ENCODE results near the gene PLXDC2. TPM values are rescaled to one million over a fixed set of nuclear protein-coding genes. Genes with fewer than 3 reads are reported as not detected.

PLXDC2 gene
- polyA plus RNA-seq, 1 donor from 2014 or later = 0.18 TPM

GRCh38 chr10:20108021-20108420 lies 291.8 kb downstream of the PLXDC2 start:
- Mint-ChIP-seq H3K27me3 (no peaks in the 10 kb centered on the region), H3K4me3 (no peak overlapping the region), H3K27ac (no peak overlapping the region)

GRCh38 chr10:20109613-20110012 lies 293.4 kb downstream of the PLXDC2 start:
- peaks cover 0 to 10% (median 1%) of the 10 kb centered on the region in 3 donors for H3K9me3 Mint-ChIP-seq
- no peak overlapping the region for H3K4me3 Mint-ChIP-seq
- no peaks in the 10 kb centered on the region for H3K27me3 Mint-ChIP-seq
- no peaks in the 10 kb centered on the region for H3K4me1 Mint-ChIP-seq
- no peak overlapping the region for H3K27ac Mint-ChIP-seq
- no peaks in the 10 kb centered on the region for H3K36me3 Mint-ChIP-seq

More at GRCh38 chr10:20108021-20108420, 291.8 kb downstream of the PLXDC2 start:
- Mint-ChIP-seq H3K36me3 (no peaks in the 10 kb centered on the region), H3K4me1 (no peaks in the 10 kb centered on the region), H3K9me3 (peaks cover 0 to 1% (median under 1%) of the 10 kb centered on the region in 3 donors)

GRCh38 chr10:20110125-20111100 lies 294.2 kb downstream of the PLXDC2 start:
- H3K36me3 Mint-ChIP-seq = no peaks in the 10 kb centered on the region
- no peak overlapping the region for H3K4me3 Mint-ChIP-seq
- peaks cover 1 to 13% (median 2%) of the 10 kb centered on the region in 3 donors for H3K9me3 Mint-ChIP-seq
- no peak overlapping the region for H3K27ac Mint-ChIP-seq
- no peaks in the 10 kb centered on the region for H3K4me1 Mint-ChIP-seq
- H3K27me3 Mint-ChIP-seq = no peaks in the 10 kb centered on the region

DNA sequence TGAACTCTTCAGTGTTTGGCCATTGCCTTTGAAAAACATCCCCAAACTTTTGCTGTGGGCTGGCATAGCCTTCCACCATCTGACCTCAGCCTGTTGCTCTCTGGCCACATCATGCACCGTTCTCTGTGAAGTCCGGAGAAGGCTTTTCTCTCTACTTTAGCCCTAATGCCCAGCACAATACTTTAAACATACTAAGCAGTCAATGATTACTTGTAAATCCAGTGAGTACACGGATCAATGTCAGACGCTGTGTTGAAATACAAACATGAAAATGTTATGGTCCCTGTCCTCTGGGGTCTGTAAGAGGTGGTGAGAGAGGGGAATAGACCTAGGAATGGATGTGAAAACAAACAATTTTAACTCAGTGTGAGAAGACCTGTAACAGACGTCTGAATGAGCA lies 297.9 kb downstream of the PLXDC2 start:
- no peak overlapping the region for H3K4me3 Mint-ChIP-seq
- H3K9me3 Mint-ChIP-seq = peaks cover 0 to 14% (median 2%) of the 10 kb centered on the region in 3 donors
- no peak overlapping the region for H3K27ac Mint-ChIP-seq
- H3K36me3 Mint-ChIP-seq = no peaks in the 10 kb centered on the region
- no peaks in the 10 kb centered on the region for H3K4me1 Mint-ChIP-seq
- no peaks in the 10 kb centered on the region for H3K27me3 Mint-ChIP-seq

DNA sequence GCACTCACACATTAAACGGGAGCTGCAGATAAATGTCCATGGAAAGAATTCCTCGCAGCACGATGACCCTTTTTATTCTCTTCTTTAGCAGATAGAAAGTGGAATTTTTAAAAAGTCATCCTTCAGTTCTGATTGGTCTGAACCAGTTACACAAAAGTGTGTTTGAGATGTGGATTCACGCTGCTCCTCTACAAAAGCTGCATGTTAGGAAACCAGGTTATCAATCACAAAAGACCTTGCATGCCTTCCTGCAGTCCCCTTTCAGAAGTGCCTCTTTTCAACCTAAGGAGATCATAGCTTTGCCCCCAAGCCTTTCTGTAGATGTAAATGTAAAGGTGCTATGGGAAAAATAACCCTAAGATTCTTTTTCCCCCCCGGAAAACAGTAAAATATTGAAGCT lies 299.7 kb downstream of the PLXDC2 start:
- H3K9me3 Mint-ChIP-seq = peaks cover 0 to 14% (median 2%) of the 10 kb centered on the region in 3 donors
- no peak overlapping the region for H3K27ac Mint-ChIP-seq
- no peaks in the 10 kb centered on the region for H3K4me1 Mint-ChIP-seq
- no peak overlapping the region for H3K4me3 Mint-ChIP-seq
- no peaks in the 10 kb centered on the region for H3K27me3 Mint-ChIP-seq
- H3K36me3 Mint-ChIP-seq = no peaks in the 10 kb centered on the region

GRCh38 chr10:20117471-20117870 lies 301.2 kb downstream of the PLXDC2 start:
- no peaks in the 10 kb centered on the region for H3K4me1 Mint-ChIP-seq

GRCh38 chr10:20118119-20118518 lies 301.9 kb downstream of the PLXDC2 start:
- H3K4me3 Mint-ChIP-seq = no peak overlapping the region
- no peaks in the 10 kb centered on the region for H3K36me3 Mint-ChIP-seq
- H3K9me3 Mint-ChIP-seq = peaks cover 2 to 12% (median 2%) of the 10 kb centered on the region in 3 donors
- H3K4me1 Mint-ChIP-seq = no peaks in the 10 kb centered on the region
- no peak overlapping the region for H3K27ac Mint-ChIP-seq
- no peaks in the 10 kb centered on the region for H3K27me3 Mint-ChIP-seq

More at GRCh38 chr10:20117471-20117870, 301.2 kb downstream of the PLXDC2 start:
- Mint-ChIP-seq H3K27me3 (no peaks in the 10 kb centered on the region), H3K4me3 (no peak overlapping the region), H3K27ac (no peak overlapping the region), H3K36me3 (no peaks in the 10 kb centered on the region), H3K9me3 (peaks cover 2 to 14% (median 2%) of the 10 kb centered on the region in 3 donors)

DNA sequence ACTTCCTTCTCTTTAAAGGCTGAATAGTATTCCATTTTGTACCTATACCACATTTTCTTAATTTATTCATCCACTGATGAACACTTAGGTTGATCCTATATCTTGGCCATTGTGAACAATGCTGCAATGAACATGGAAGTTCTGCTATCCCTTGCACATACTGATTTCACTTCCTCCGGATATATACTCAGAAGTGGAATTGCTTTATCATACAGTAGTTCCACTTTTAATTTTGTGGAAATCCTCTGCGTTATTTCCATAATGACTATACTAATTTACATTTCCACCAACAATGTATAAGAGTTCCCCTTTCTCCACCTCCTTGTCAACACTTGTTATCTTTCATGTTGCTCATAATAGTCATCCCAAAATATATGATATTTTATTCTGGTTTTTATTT lies 312.6 kb downstream of the PLXDC2 start:
- Mint-ChIP-seq H3K4me1 (no peaks in the 10 kb centered on the region), H3K27ac (no peak overlapping the region), H3K9me3 (peaks cover 6 to 29% (median 7%) of the 10 kb centered on the region in 3 donors), H3K4me3 (no peak overlapping the region), H3K36me3 (peaks cover 1% of the 10 kb centered on the region), H3K27me3 (no peaks in the 10 kb centered on the region)

GRCh38 chr10:20132816-20133215 lies 316.6 kb downstream of the PLXDC2 start:
- Mint-ChIP-seq H3K9me3 (peaks cover 9 to 35% (median 13%) of the 10 kb centered on the region in 3 donors), H3K27ac (no peak overlapping the region), H3K27me3 (no peaks in the 10 kb centered on the region), H3K4me1 (no peaks in the 10 kb centered on the region), H3K36me3 (peaks cover 1% of the 10 kb centered on the region), H3K4me3 (no peak overlapping the region)

GRCh38 chr10:20133669-20134189 lies 317.5 kb downstream of the PLXDC2 start:
- peaks cover 9 to 28% (median 13%) of the 10 kb centered on the region in 3 donors for H3K9me3 Mint-ChIP-seq
- no peaks in the 10 kb centered on the region for H3K4me1 Mint-ChIP-seq
- H3K36me3 Mint-ChIP-seq = peaks cover 1% of the 10 kb centered on the region
- H3K27ac Mint-ChIP-seq = no peak overlapping the region
- no peak overlapping the region for H3K4me3 Mint-ChIP-seq
- no peaks in the 10 kb centered on the region for H3K27me3 Mint-ChIP-seq

DNA sequence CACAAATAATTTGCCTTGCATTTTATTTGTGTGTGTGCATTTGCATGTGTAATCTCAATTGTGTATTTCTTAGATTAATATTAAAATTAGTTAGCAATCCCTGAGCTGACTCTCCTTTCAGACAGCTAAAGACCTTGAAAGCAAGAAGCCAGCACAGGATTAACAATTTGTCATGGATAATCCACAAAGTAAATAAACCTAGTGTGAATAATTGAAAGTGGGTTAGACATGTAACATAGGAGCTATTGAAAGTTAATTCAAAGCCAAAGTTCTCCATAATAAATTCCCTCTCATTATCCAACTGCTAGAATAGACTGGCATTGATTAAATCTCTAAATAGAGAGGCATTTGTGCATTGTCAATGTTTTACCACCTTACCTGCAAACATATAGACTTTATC lies 326.1 kb downstream of the PLXDC2 start:
- peaks cover 0 to 4% (median 0%) of the 10 kb centered on the region in 3 donors for H3K9me3 Mint-ChIP-seq
- no peaks in the 10 kb centered on the region for H3K27me3 Mint-ChIP-seq
- no peaks in the 10 kb centered on the region for H3K36me3 Mint-ChIP-seq
- no peak overlapping the region for H3K27ac Mint-ChIP-seq
- H3K4me3 Mint-ChIP-seq = no peak overlapping the region
- H3K4me1 Mint-ChIP-seq = no peaks in the 10 kb centered on the region

GRCh38 chr10:20144268-20144667 lies 328.0 kb downstream of the PLXDC2 start:
- Mint-ChIP-seq H3K4me1 (no peaks in the 10 kb centered on the region), H3K4me3 (no peak overlapping the region), H3K27ac (no peak overlapping the region), H3K9me3 (peaks cover 0 to under 1% (median 0%) of the 10 kb centered on the region in 3 donors), H3K36me3 (no peaks in the 10 kb centered on the region), H3K27me3 (no peaks in the 10 kb centered on the region)

DNA sequence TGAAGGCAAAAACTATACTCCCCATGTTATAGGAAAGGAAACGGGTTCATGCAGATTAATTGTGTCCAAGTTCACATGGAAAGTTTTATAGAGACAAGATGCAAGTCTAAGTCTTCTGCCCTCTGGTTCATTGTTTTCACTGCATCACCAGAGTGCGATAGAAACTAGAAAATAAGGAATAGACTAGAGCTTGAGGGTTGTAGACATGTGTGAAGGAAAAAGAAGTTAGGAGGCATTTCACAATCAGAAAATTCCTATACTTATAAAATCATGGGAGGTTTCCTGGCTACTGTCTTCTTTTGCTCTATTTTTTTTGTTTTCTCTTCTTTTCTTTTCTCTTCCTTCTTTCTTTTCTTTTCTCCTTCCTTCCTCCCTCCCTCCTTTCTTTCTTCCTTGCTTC lies 329.8 kb downstream of the PLXDC2 start:
- Mint-ChIP-seq H3K4me3 (no peak overlapping the region), H3K27ac (no peak overlapping the region), H3K36me3 (peaks cover 2% of the 10 kb centered on the region), H3K4me1 (no peaks in the 10 kb centered on the region), H3K9me3 (no peaks in the 10 kb centered on the region), H3K27me3 (no peaks in the 10 kb centered on the region)

DNA sequence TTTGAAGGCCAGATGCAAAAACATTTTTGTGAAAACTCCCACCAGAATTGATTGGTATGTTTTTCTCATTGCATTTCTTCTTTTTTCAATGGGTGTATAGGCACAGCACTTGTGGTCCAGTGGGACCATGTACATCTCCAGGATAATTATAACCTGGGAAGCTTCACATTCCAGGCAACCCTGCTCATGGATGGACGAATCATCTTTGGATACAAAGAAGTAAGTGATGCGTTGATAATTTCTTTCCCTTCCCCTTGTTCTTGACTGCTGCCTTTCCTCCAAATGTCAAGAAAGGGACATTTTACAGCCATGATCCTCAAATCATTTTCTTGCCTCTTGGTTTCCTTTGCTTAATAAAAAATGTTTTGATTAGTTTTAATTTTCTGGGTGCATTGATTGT lies 331.5 kb downstream of the PLXDC2 start:
- no peak overlapping the region for H3K27ac Mint-ChIP-seq
- peaks cover 2% of the 10 kb centered on the region for H3K36me3 Mint-ChIP-seq
- no peaks in the 10 kb centered on the region for H3K27me3 Mint-ChIP-seq
- H3K4me3 Mint-ChIP-seq = no peak overlapping the region
- no peaks in the 10 kb centered on the region for H3K9me3 Mint-ChIP-seq
- H3K4me1 Mint-ChIP-seq = no peaks in the 10 kb centered on the region

DNA sequence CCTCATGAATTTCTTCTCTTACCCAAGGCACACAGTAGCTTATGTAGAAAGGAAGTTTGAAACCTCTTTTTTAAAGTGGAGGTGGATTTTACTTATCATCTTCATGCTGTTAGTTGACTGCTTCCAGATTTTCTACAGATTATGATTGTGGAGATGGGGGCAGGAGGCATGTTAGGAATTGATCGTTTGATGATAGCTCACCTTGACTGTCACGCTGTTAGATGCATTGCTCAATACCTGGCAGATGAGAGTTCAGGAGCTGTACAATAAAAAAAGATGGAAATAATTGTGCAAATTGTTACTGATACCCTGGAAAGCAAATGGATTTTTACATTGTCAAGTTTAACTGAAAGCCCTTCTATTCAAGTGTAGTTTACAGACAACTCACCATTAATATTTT lies 340.3 kb downstream of the PLXDC2 start:
- Mint-ChIP-seq H3K4me3 (no peak overlapping the region), H3K4me1 (no peaks in the 10 kb centered on the region), H3K27ac (no peak overlapping the region), H3K9me3 (peaks cover 2 to 7% (median 3%) of the 10 kb centered on the region in 3 donors), H3K27me3 (no peaks in the 10 kb centered on the region), H3K36me3 (no peaks in the 10 kb centered on the region)

Data from IgD-negative memory B cell (primary cell).